Upper lobe of left lung (tissue), 6 donors: Measurements from ENCODE around the gene LOXL1. TPM values are rescaled to one million over a fixed set of nuclear protein-coding genes. Genes with fewer than 3 reads are reported as not detected.

Experiments used
- ATAC-seq, 2 donors: fragments of 200-7000 bp; cut with Tn5 transposase; one replicate each; pipeline ENCODE4 v1.9.1; 2022; ENCODE audit warnings: mild to moderate bottlenecking in 2 of 2, moderate library complexity in 2 of 2; ENCODE audit not compliant: low FRiP score in 2 of 2
- DNase-seq, 2 donors: peaks; one replicate each; pipeline ENCODE4 v3.0.0-alpha.2; 2019 to 2020
- H3K27ac ChIP-seq, 4 donors: fragments of 200-600 bp; sonication (generic); one replicate each; pipeline ENCODE4 v1.5.1; 2016 to 2019
- H3K27me3 ChIP-seq, 4 donors: fragments of 200-600 bp; sonication (generic); one replicate each; pipeline ENCODE4 v1.5.1; 2017 to 2019
- H3K36me3 ChIP-seq, 4 donors: fragments of 200-600 bp; sonication (generic); one replicate each; pipeline ENCODE4 v1.5.1; 2016 to 2019
- H3K4me1 ChIP-seq, 4 donors: fragments of 200-600 bp; sonication (generic); one replicate each; pipeline ENCODE4 v1.5.1; 2018 to 2019
- H3K4me3 ChIP-seq, 4 donors: fragments of 200-600 bp; sonication (generic); one replicate each; pipeline ENCODE4 v1.5.1; 2017 to 2019; ENCODE audit warnings: mild to moderate bottlenecking in 2 of 4, moderate library complexity in 1 of 4
- H3K9me3 ChIP-seq, 4 donors: fragments of 200-600 bp; sonication (generic); one replicate each; pipeline ENCODE4 v1.5.1; 2018 to 2019
- CTCF ChIP-seq, 6 experiments: fragments of 450-650 bp in 4 of 6; fragments of 200-600 bp in 2 of 6; sonication (generic) in 2 of 6; IDR thresholded peaks; one replicate each; pipeline ENCODE4 v1.5.1; 2016 to 2019; ENCODE audit warnings: antibody characterized with exemption in 6 of 6
- EP300 ChIP-seq, 4 donors: sonication (generic); formaldehyde crosslinking; IDR thresholded peaks; one replicate each; pipeline ENCODE4 v1.5.1; 2017; ENCODE audit warnings: antibody characterized with exemption in 4 of 4, control low read depth in 2 of 4
- POLR2A ChIP-seq, 4 donors: fragments of 450-650 bp; IDR thresholded peaks; one replicate each; pipeline ENCODE4 v1.5.1; 2016 to 2017; ENCODE audit warnings: antibody characterized with exemption in 4 of 4, mild to moderate bottlenecking in 2 of 4
- POLR2AphosphoS5 ChIP-seq, 2 donors: sonication (generic); formaldehyde crosslinking; IDR thresholded peaks; one replicate each; pipeline ENCODE4 v1.5.1; 2017; ENCODE audit warnings: antibody characterized with exemption in 2 of 2
- WGBS, 2 donors: methylation state at CpG; one replicate each; pipeline ENCODE4 v1.1.5; 2017 to 2018; 5-methylcytosine and 5-hydroxymethylcytosine counted together
- total RNA-seq, 6 donors: library from RNA; depleted of rRNA in 4 of 6; stranded (reverse); fragments of >200 nt in 4 of 6; gene quantifications; one replicate each; pipeline versions ENCODE4 v1.1.0 to v1.2.1, GENCODE V29; 2016 to 2021
- donor health status: DM: no; HTN: no; CAD: no; lungs with moderate emphysema.
- donor health status: DM: no; HTN: yes; CAD: no; lungs with severe emphysema.

LOXL1 gene
- total RNA-seq, 6 donors from 2014 or later: 6.0 to 25.9 (median 8.0) TPM

- H3K4me1 ChIP-seq: no peaks in the 10 kb centered on the region
- H3K27ac ChIP-seq: no peak overlapping the region
- H3K27me3 ChIP-seq: no peaks in the 10 kb centered on the region
- ATAC-seq (no peak), DNase-seq (no peak)
- H3K9me3 ChIP-seq: no peaks in the 10 kb centered on the region
- H3K4me3 ChIP-seq: no peak overlapping the region
- TF ChIP-seq EP300 (IDR thresholded peaks at IDR 0.05): no peak
- no peak for TF ChIP-seq CTCF (IDR thresholded peaks at IDR 0.05)
- no peak for TF ChIP-seq POLR2A (IDR thresholded peaks at IDR 0.05)
- no peak for TF ChIP-seq POLR2AphosphoS5 (IDR thresholded peaks at IDR 0.05)
- H3K36me3 ChIP-seq: no peaks in the 10 kb centered on the region
- 68 to 86% methylated on average over 2 of the region's 2 CpGs for WGBS, 2 donors
Observed at GRCh38 chr15:73909651-73910050, 16.6 kb upstream of the LOXL1 start.

- Histone ChIP-seq H3K36me3 (no peaks in the 10 kb centered on the region), H3K27me3 (no peaks in the 10 kb centered on the region), H3K4me1 (no peaks in the 10 kb centered on the region), H3K27ac (no peak overlapping the region), H3K4me3 (no peak overlapping the region), H3K9me3 (no peaks in the 10 kb centered on the region)
- no peak for ATAC-seq
- no peak for TF ChIP-seq CTCF (IDR thresholded peaks at IDR 0.05)
- TF ChIP-seq POLR2AphosphoS5 (IDR thresholded peaks at IDR 0.05): no peak
- no peak for TF ChIP-seq EP300 (IDR thresholded peaks at IDR 0.05)
- TF ChIP-seq POLR2A (IDR thresholded peaks at IDR 0.05): no peak
- 64 to 73% methylated on average over 6 to 7 of the region's 7 CpGs for WGBS, 2 donors
- DNase-seq: no peak
Observed at GRCh38 chr15:73910522-73911303, 15.5 kb upstream of the LOXL1 start.

GRCh38 chr15:73912030-73912596 is 14.1 kb upstream of the LOXL1 start:
- no peak overlapping the region for H3K27ac ChIP-seq
- H3K36me3 ChIP-seq: no peaks in the 10 kb centered on the region
- 75 to 77% methylated on average over 7 of the region's 7 CpGs for WGBS, 2 donors
- ATAC-seq (no peak), DNase-seq (no peak)
- H3K4me1 ChIP-seq: no peaks in the 10 kb centered on the region
- H3K9me3 ChIP-seq: peaks cover 0 to 4% (median 0%) of the 10 kb centered on the region in 4 donors
- TF ChIP-seq POLR2AphosphoS5 (IDR thresholded peaks at IDR 0.05) (no peak), CTCF (IDR thresholded peaks at IDR 0.05) (no peak), POLR2A (IDR thresholded peaks at IDR 0.05) (no peak), EP300 (IDR thresholded peaks at IDR 0.05) (no peak)
- H3K4me3 ChIP-seq: no peak overlapping the region
- no peaks in the 10 kb centered on the region for H3K27me3 ChIP-seq

- 37 to 53% methylated on average over 3 of the region's 3 CpGs for WGBS, 2 donors
- no peaks in the 10 kb centered on the region for H3K36me3 ChIP-seq
Observed at GRCh38 chr15:73914145-73914544, 12.1 kb upstream of the LOXL1 start.

More at GRCh38 chr15:73914145-73914544, 12.1 kb upstream of the LOXL1 start:
- Histone ChIP-seq H3K4me1 (no peaks in the 10 kb centered on the region), H3K27me3 (no peaks in the 10 kb centered on the region), H3K4me3 (no peak overlapping the region), H3K27ac (no peak overlapping the region), H3K9me3 (peaks cover 0 to 4% (median 0%) of the 10 kb centered on the region in 4 donors)
- no peak for DNase-seq
- TF ChIP-seq POLR2A (IDR thresholded peaks at IDR 0.05) (no peak), POLR2AphosphoS5 (IDR thresholded peaks at IDR 0.05) (no peak), EP300 (IDR thresholded peaks at IDR 0.05) (no peak), CTCF (IDR thresholded peaks at IDR 0.05) (no peak)
- no peak for ATAC-seq
